ENCODE data around the gene ZNF326.
"Not testable (repeated sequence)": the region's sequence is repeated elsewhere in the genome, so short reads cannot be mapped to it uniquely, and the experiment has no call there.

Gene ZNF326

DNA sequence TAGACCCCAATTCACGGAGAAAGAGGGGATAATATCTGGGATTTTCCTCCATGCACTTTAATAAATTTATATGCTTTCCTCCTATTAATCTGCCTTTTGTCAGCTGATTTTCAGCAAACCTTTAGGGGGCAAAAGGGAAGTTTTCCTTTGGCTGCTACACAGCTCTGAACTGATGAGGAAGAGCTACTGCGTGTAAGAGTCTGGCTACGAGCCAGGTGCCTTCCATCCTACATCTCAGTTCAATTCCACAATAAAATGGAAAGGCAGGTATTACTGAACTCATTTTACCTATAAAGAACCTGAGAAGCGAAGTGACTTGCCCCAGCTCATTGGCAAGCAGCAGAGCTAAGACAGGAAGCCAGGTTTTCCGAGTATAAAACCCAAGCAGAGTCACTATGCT, 28.3 kb upstream of the ZNF326 start:
- no peak for DNase-seq (ENCODE audit: low spot score)

DNA sequence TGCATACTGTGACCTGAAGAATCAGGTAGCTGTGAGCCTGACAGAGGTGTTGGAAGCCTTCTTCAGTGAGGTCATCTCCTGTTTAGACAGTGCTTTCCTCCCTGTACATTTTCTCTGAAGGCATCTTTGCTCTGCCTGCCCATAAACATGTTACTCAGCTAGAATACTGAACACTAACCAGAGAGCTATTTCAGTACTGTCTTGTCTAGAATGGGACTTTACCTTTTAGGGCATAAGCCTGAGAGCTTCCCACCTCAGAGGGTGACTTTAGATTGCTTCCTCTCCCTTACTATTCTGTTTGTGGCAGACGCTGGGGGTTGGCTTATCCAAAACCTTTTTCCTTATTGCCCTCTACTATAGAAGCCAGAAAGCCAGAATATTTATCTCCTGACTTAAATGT, 23.3 kb upstream of the ZNF326 start:
- DNase-seq (ENCODE audit: low spot score) = no peak

- DNase-seq (ENCODE audit: low spot score) = no peak
These were observed 22.9 kb upstream of the ZNF326 start for GRCh38 chr1:89972024-89972423.

- DNase-seq (ENCODE audit: low spot score) = no peak
These were observed 21.3 kb upstream of the ZNF326 start for GRCh38 chr1:89973471-89974127.

- no peak for DNase-seq (ENCODE audit: low spot score)
These were observed 20.7 kb upstream of the ZNF326 start for GRCh38 chr1:89974256-89974655.

GRCh38 chr1:89974696-89975470, 20.0 kb upstream of the ZNF326 start:
- DNase-seq (ENCODE audit: low spot score) = no peak

- no peak for DNase-seq (ENCODE audit: low spot score)
These were observed 19.3 kb upstream of the ZNF326 start for GRCh38 chr1:89975540-89976125.

DNA sequence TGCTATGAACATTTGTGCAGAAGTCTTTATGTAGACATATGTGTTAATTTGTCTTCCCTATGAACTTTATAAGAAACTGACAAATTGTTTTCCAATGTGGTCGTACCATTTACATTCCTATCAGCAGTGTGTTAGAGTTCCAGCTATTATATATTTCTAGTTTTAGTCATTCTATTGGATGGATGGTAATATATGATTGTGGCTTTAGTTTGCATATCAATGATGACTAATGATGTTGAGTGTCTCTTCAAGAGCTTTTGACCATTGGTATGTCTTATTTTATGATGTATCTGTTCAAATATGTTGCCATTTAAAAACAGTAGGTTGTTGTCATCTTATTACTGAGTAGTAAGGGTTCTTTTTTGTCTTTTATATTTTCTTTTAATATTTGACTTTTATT, 16.2 kb upstream of the ZNF326 start:
- DNase-seq (ENCODE audit: low spot score) = no peak

- no peak for DNase-seq (ENCODE audit: low spot score)
These were observed 14.3 kb upstream of the ZNF326 start for GRCh38 chr1:89980605-89981004.

GRCh38 chr1:89982846-89983245, 12.1 kb upstream of the ZNF326 start:
- DNase-seq (ENCODE audit: low spot score) = not testable (repeated sequence)

DNA sequence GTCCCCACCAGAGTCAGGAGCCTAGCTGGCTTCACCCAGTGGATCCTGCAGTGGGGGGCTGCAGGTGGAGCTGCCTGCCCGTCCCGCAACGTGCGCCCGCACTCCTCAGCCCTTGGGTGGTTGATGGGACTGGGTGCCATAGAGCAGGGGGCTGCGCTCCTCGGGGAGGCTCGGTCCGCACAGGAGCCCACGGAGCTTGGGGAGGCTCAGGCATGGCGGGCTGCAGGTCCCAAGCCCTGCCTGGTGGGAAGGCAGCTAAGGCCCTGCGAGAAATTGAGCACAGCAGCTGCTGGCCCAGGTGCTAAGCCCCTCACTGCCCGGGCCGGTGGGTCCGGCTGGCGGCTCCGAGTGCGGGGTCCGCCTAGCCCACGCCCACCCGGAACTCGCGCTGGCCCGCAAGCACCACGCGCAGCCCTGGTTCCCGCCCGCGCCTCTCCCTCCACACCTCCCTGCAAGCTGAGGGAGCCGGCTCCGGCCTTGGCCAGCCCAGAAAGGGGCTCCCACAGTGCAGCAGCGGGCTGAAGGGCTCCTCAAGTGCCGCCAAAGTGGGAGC, 10.3 kb upstream of the ZNF326 start:
- DNase-seq (ENCODE audit: low spot score) = not testable (repeated sequence)

GRCh38 chr1:89986020-89986419, 8.9 kb upstream of the ZNF326 start:
- DNase-seq (ENCODE audit: low spot score) = no peak

GRCh38 chr1:89987159-89987819, 7.6 kb upstream of the ZNF326 start:
- DNase-seq (ENCODE audit: low spot score) = peak; percentile 91

DNA sequence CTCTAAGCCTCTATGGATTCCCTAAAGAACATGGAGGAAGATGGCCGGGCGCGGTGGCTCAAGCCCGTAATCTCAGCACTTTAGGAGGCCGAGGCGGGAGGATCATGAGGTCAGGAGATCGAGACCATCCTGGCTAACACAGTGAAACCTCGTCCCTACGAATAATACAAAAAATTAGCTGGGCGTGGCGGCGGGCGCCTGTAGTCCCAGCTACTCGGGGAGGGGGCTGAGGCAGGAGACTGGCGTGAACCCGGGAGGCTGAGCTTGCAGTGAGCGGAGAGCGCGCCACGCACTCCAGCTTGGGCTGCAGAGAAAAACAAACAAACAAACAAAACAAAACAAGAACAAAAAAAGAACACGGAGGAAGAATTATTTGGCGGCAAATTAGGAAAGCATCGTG, 5.8 kb upstream of the ZNF326 start:
- DNase-seq (ENCODE audit: low spot score) = no peak

- no peak for DNase-seq (ENCODE audit: low spot score)
These were observed 5.1 kb upstream of the ZNF326 start for GRCh38 chr1:89989799-89990198.

DNA sequence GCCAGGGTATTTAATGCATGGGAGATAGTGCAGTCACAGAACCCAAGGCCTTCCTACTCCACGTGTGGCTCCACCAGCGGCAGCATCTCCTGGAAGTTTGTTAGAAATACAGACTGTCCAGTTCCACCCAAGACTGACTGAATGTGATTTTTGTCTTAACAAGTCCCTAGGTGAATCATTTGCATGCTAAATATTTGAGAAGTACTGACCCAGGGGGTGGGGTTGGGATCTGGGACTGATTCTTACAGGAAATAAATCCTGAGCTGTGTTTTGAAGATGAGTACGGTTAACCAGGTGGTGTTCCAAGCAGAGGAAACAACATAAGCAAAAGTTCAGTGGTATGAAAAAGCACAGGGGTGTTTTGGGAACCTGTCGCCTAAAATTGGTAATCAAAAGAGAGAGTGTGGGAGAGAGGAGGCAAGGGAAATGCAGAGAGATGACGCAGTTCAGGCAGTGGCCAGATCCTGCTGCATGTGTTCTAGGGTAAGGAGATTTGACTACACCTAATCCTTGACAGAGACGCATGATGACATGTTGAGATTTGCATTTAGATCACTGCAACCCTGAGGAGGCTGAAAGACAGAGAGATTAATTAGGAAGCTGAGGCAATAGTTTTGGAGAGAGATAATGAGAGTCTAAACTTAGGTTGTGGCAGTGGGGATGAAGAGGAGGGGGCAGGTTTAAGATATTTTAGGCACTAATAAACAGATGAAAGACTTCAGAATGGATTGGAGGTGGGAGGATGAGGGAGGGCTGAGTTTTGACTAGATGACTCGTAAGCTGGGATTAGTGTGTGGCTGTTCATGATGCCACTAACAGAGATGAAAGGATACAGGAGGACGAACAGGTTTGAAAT, 3.7 kb upstream of the ZNF326 start:
- peak; percentile 42 for DNase-seq (ENCODE audit: low spot score)

DNA sequence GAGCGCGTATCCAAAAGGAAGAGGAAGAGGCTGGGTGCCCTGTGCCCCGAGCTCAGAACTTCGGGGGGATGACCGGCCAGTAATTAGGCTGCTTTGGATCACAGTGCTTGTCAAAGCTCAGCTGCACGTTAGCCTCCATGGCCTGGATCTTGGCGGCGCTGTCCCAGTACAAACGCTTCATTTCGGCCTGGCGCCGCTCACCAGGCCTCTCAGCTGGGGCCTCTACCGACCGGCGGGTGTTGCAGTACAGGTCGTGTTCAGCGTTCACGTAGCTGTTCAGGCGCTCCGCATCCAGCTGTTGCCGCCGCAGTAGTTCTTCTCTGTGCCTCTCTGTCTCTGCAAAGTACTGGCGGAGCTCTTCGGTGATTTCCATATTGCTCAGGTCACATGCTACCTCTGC, 1.4 kb upstream of the ZNF326 start:
- DNase-seq (ENCODE audit: low spot score) = no peak

- no peak for DNase-seq (ENCODE audit: low spot score)
These were observed 592 bp upstream of the ZNF326 start for GRCh38 chr1:89994231-89994804.

DNA sequence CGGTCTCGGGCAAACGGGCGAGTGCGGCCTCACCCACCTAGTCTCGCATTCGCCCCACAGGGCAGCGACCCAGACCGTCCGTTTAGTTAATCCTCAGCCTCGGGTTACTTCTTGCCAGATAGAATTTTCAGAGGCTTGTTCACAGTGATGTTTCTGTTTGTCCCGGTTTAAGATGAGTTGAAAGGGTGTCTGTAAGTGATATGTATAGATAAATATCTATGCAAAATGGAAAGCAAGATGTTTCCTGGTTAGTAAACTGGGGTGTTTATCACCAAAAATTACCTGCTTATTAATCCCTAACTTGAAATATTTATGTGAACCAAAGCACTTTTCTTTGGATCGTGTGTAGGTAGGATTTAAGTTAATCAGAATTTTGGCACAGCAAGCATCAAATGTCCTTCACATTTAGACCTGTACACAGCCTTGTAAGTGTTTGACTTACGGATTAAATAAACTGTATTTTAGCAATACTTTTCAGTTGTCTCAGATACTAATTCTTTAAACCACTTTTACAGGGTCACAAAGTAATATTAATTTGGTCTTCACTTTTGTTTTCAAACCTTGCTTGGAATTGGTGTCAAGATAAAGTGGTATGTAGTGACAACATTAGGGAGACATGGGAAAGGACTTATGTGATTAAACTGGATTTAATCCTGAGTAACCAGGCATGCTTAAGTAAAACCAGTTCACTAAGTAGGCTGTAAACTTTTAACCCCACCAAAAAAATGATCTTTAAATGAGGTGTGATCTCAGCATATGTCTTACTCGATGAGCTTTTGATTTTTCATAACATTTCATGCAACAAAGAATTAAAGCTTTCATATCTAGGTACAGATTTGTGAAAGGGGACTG, 914 bp downstream of the ZNF326 start:
- DNase-seq (ENCODE audit: low spot score) = no peak

- DNase-seq (ENCODE audit: low spot score) = no peak
These were observed 1.7 kb downstream of the ZNF326 start for GRCh38 chr1:89996450-89997110.
